Omental fat pad (tissue), 4 donors: ENCODE measurements around the gene GATA5. TPM values are rescaled to one million over a fixed set of nuclear protein-coding genes. Genes with fewer than 3 reads are reported as not detected.
"Not testable (repeated sequence)": the region's sequence is repeated elsewhere in the genome, so short reads cannot be mapped to it uniquely, and the experiment has no call there.

Source experiments
- ATAC-seq: fragments of 150-250 bp; one replicate; pipeline ENCODE4 v1.9.1; 2016; ENCODE audit warnings: mild to moderate bottlenecking, moderate library complexity; ENCODE audit not compliant: low FRiP score
- DNase-seq: peaks from one replicate; pipeline ENCODE4 v3.0.0-alpha.2; 2019; ENCODE audit warnings: low spot score
- CTCF ChIP-seq, 3 donors: fragments of 450-650 bp; IDR thresholded peaks; one replicate each; pipeline ENCODE4 v1.5.1; 2016 to 2017; ENCODE audit warnings: antibody characterized with exemption in 3 of 3, mild to moderate bottlenecking in 3 of 3, moderate library complexity in 2 of 3
- total RNA-seq, 4 donors: library from RNA; depleted of rRNA; stranded (reverse); fragments of >200 nt; gene quantifications; one replicate each; pipeline ENCODE4 v1.1.0, GENCODE V29; 2016

Gene GATA5
- total RNA-seq, 4 donors from 2014 or later, result 1.3 to 3.7 (median 1.7) TPM

- DNase-seq (no peak), ATAC-seq (no peak)
- no peak for TF ChIP-seq CTCF (IDR thresholded peaks at IDR 0.05)
Measured at GRCh38 chr20:62426699-62427131, 49.1 kb downstream of the GATA5 start.

- not testable (repeated sequence) for ATAC-seq, DNase-seq
Measured at GRCh38 chr20:62426059-62426348, 49.8 kb downstream of the GATA5 start.

- ATAC-seq, result no peak
- no peak for DNase-seq
Measured at GRCh38 chr20:62425281-62426058, 50.3 kb downstream of the GATA5 start.

GRCh38 chr20:62424249-62425107 lies 51.3 kb downstream of the GATA5 start:
- DNase-seq (no peak), ATAC-seq (no peak)
- no peak for TF ChIP-seq CTCF (IDR thresholded peaks at IDR 0.05)

More at GRCh38 chr20:62425281-62426058, 50.3 kb downstream of the GATA5 start:
- TF ChIP-seq CTCF (IDR thresholded peaks at IDR 0.05), result no peak

GRCh38 chr20:62423326-62423706 lies 52.5 kb downstream of the GATA5 start:
- TF ChIP-seq CTCF (IDR thresholded peaks at IDR 0.05), result no peak
- no peak for ATAC-seq
- DNase-seq, result no peak

GRCh38 chr20:62422636-62423325 lies 53.0 kb downstream of the GATA5 start:
- TF ChIP-seq CTCF (IDR thresholded peaks at IDR 0.05), result no peak
- no peak for ATAC-seq
- DNase-seq, result no peak

- DNase-seq (no peak), ATAC-seq (no peak)
- TF ChIP-seq CTCF (IDR thresholded peaks at IDR 0.05), result no peak
Measured at GRCh38 chr20:62421716-62421990, 54.1 kb downstream of the GATA5 start.
